Measurements from ENCODE around the gene KIF23.
"Not testable (repeated sequence)": the region's sequence is repeated elsewhere in the genome, so short reads cannot be mapped to it uniquely, and the experiment has no call there.

Gene KIF23

DNA sequence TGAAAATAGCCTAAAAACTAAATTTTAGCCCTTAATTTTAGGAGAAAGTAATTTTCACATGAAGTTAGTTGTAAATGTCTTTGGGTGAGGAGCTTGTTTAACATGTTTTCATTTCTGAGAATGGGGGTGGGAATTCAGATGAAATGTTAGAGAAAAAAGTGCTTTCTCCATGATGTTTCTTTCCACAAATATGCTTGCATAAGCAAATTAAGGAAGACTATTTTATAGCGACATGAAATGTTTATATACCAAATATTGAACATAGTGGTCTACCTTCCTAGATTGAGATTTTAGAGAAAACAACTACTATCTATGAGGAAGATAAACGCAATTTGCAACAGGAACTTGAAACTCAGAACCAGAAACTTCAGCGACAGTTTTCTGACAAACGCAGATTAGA is 25.5 kb downstream of the KIF23 start:
- DNase-seq: no peak

DNA sequence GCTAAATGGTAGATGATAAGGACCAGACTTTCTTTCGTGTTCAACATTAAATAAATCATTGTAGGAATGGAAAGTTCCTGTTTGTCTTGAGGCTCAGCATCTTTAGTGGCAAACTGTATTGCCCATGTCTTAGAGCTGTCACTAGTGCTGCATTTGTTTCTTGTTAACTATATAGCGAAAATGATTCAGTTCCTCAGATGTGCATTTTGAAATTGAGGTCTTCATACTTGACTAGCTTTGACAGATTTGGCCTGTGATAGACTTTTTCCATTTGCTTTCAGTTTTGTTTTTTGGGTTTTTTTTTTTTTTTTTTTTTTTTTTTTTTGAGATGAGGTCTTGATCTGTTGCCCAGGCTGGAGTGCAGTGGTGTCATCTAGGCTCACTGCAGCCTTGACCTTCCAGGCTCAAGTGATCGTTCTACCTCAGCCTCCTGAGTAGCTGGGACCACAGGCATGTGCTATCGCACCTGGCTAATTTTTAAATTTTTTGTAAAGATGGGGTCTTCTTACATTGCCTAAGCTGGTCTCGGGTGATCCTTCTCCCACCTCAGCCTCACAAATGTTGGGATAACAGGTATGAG is 29.0 kb downstream of the KIF23 start:
- no peak for DNase-seq

DNA sequence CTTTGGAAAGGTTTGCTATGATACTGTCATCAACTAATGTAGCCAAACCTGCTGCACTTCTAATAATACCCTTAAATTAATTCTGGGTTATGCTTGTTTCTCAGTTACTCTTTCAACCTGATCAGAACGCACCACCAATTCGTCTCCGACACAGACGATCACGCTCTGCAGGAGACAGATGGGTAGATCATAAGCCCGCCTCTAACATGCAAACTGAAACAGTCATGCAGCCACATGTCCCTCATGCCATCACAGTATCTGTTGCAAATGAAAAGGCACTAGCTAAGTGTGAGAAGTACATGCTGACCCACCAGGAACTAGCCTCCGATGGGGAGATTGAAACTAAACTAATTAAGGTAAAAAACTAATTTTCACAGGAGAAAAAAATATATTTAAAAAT is 30.5 kb downstream of the KIF23 start:
- no peak for DNase-seq

DNA sequence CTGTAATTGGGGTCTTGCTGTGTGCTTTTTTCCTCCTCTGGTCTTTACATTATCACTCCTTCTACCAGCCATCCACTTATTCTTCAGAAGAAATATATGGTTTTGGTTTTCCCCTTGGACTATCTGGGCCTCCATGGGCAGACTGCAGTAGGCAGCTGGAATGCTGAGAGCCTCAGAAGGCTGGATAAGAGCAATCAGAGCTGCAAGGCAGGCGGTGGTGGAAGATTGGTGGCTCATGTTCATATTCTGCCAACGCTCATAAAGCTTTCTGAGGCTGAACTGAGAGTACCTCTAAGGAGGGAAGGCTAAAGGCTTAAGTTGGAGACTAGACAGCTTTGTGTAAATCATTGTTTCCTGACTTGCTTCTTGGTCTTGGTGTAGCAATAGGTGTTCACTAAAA is 32.8 kb downstream of the KIF23 start:
- DNase-seq: no peak

DNA sequence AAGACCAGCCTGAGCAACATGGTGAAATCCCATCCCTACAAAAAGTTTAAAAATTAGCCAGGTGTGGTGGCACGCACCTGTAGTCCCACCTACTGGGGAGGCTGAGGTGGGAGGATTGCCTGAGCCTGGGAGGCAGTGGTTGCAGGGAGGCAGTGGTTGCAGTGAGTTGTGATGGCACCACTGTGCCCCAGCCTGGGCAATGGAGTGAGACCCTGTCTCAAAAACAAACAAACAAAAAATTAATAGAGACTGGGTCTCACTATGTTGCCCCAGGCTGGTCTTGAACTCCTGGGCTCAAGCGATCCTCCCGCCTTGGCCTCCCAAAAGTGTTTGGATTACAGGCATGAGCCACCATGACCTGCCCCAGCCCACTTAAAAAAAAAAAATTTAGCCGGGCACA is 36.1 kb downstream of the KIF23 start:
- not testable (repeated sequence) for DNase-seq

DNA sequence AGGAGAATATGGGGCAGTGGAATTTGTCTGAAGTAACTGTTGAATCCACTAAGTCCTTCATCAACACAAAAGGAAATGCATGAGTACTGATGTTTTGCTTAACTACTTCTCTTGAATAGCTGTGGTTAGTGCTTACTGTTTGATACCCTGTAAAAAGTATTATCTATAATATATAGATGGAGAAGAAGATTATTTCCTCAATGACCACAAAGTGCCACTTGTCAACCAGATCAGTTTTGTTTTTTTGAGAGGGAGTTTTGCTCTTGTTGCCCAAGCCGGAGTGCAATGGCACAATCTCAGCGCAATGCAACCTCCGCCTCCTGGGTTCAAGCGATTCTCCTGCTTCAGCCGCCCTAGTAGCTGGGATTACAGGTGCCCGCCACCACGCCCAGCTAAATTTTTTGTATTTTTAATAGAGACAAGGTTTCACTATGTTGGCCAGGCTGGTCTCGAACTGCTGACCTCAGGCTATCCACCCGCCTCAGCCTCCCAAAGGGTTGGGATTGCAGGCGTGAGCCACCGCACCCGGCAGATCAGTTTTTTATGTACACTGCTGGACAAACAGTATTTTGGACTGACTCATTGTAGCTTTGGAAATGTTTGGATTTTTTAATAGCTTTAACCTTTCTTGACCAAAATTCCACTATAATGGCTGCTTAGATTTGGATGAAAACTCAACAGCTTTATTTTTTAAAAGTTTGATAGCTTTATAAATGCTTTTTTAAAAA is 37.0 kb downstream of the KIF23 start:
- DNase-seq: no peak

DNA sequence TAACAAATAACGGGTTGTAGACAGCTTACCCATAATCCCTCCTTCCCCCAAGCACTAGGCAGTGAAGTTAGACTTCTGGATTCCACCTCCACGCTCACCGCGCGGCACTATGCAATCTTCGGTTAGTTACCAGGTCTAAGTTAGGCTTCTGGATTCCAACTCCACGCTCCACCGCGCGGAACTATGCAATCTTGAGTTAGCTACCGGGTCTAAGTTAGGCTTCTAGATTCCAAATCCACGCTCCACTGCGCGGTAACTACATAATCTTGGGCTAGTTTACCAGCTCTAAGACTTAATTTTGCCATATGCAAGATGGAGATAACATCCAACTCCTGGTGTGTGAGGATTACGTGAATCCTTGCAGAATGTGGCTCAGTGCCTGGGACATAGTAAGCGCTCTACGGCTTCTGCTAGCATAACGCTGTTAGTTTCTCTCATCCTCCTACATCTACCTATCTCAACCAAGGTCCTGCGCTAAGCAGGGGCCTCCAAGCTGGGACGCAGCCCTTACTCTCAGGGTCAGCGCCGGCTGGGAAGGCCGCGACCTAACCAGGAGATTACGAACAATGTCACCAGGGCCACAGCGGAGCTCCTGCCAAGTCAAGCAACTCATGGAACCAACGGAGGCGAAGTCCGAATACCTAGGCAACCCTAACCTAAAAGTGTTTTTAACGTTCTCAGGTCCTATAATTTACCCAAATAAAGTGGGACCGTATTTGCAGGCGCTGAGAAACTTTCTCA is 38.0 kb downstream of the KIF23 start:
- DNase-seq: no peak

DNA sequence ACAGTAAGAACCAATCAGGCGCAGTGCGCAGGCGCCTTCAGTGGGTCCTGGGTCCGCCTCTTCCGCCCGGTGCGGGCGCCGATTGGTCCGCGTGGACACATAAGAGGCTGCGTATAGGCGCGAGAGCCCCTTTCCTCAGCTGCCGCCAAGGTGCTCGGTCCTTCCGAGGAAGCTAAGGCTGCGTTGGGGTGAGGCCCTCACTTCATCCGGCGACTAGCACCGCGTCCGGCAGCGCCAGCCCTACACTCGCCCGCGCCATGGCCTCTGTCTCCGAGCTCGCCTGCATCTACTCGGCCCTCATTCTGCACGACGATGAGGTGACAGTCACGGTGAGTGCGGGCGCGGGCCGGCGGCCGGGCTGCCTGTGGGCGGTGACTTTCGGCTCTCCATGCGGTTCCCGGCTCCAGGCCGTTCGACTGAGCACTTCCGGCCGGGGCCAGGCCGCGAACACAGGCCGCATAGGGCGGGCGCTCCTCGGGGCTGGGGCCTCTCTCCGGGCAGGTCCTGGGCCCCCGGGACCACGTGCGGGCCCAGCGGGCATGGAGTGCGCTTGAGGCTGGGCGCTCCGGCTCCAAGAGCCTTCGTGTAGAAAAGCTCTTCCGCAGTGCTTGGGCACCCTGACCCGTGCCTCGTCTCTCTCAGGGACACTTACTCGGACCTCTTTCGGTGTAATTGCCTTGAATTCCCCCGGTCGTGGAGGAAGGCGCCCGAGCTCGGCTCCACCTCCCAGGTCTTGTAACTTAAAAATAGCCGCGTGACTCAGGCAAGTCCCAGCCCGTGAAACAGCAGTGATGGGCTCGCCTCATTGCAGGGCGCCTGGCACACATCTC is 38.8 kb downstream of the KIF23 start, which contains the start of gene RPLP1:
Gene RPLP1 (plus strand): TSS at position 127 of the 830 bp plus-strand sequence. CDS start 131 bp downstream, at position 258.
- peak; percentile 72 for DNase-seq

DNA sequence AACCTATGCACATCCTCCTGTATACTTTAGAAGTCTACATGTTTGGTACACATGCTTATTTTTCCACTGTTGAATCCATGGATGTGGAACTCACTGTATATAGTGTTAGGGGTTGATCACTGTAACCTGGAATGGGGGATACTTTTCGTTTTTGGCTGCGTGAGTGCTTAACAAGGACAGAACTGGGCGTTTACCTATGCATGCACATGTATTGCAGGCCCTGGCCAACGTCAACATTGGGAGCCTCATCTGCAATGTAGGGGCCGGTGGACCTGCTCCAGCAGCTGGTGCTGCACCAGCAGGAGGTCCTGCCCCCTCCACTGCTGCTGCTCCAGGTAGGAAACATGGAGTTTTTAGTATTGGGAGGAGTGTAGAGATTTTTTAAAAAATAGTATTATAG is 40.8 kb downstream of the KIF23 start:
- DNase-seq: no peak

DNA sequence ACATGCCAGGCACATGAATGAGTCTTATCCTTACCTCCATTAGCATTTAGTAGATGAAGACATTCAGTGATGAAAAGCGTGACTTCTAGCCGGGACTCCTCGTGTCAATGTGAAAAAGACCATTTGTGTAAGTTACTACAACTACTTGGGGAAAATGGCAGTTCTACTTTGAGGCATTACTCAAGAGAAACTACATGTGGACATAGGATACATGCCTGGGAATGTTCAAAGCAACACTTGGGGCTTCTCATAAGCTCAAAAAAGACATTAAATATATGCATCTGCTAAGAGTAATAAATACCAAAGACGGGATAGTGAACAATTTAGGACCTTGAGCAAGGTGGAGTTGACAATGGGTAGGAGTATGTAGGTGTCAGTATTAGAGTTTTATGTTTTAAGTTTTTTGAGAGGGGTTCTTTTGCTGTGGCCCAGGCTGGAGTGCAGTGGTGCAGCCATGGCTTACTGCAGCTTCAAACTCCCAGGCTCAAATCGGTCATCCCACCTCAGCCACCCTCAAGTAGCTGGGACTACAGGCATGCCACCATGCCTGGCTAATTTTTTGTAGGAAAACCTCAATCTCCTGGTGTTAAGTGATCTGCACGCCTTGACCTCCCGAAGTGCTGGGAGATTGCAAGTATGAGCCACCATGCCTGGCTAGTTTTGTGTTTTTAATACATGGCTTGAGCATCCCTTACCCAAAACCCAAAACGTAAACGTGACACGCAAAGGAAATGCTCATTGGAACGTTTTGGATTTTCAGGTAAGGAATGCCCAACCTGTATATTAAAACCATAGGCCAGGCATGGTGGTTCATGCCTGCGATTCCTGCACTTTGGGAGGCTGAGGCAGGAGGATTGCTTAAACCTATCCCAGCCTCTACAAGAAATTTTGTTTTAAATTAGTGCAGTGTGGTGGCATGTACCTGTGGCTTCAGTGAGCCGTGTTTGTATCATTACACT is 42.3 kb downstream of the KIF23 start:
- DNase-seq: no peak

DNA sequence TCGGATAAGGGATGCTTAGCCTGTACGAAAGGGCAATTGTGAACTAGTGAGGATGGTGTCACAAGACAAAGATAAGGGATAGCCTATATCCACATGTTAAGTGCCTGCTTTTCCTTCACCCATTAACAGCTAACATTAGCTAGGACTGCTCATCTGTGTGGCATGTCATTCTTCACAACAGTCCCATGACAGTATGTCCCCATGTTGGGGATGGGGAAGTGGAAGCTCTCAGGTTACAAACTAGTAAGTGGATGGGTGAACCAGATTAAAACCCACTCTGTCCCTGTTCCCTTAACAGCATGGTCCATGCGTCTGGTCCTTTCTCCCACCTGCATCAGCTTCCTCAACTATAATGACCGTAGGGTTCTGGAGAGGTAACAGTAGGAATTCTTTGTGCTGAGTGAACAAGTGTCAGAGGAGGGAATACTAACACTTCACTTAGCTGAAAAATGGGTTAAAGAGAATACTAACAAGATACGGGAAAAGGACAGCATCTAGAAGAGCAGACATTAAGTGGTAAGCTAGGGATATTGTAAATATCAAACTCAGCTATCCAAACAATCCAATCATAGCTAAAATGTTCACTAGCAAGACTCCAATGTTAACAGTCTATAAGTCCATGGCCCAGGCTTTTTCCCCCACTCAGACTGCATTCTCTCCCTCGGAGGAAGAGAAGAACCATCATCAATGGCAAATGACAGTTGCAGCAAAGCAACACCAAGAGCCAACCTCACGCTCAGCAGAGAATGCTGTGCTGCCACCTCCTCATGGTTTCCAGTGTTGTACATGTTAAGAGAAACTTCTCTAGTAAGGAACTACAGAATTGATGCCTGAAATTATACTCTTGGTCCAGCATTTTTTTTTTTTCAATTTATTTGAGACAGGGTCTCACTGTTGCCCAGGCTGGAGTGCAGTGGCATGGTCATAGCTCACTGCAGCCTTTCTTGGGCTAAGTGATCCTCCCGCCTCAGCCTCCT is 43.4 kb downstream of the KIF23 start:
- no peak for DNase-seq

DNA sequence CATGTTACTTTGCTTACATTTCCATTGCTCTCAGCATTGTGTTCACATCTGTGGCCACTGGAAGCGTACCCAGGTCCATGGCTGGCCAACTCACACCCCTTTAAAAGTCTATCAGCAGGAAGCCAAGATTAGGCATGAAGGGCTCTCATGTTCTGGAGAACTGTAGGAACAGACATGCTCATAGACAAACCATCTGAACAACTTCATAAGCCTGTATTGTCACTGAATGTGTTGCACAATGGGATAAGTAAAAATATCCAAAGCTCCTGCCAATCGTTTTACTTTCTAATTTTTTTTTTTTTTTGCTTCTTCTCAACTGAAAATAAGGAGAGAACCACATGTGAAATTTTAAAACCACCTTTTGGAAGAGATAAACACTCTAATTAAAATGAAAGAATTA is 44.9 kb downstream of the KIF23 start:
- DNase-seq: no peak

DNA sequence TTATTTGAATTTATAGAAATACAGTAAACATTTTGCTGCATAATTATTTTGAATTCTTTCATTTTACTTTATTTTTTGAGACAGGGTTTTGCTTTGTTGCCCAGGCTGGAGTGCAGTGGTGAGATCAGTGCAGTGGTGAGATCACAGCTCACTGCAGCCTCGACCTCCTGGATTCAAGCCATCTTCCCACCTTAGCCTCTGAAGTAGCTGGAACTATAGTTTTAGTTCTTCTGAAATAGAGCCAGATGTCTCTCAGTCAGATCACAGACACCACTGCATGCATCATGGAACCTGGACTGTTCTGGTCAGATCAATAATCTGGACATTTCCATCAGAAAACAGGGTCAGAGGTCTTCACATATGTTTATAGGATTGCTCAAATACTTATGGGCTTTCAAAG is 46.3 kb downstream of the KIF23 start:
- no peak for DNase-seq

DNA sequence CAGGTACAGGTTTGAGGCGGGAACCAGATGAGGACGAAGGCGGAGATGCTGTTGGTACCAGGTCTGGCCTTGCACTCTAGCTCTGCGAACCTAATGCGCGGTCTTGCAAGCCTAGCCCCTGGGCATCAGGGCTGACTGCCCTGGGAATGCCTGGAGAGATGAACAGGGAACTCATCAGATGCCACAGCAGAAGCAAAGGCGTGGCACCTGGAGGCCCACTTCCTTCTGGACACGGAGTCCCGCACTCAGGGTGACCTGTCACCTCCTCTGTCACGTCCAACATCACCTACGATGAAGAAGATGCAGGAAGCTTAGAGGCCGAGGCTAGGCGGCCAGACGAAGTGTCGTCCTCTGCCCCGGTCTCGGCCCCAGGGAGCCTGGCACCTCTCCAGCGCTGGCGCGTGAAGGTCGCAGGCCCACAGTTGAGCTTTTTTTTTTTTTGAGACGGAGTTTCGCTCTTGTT is 47.9 kb downstream of the KIF23 start:
- DNase-seq: no peak

DNA sequence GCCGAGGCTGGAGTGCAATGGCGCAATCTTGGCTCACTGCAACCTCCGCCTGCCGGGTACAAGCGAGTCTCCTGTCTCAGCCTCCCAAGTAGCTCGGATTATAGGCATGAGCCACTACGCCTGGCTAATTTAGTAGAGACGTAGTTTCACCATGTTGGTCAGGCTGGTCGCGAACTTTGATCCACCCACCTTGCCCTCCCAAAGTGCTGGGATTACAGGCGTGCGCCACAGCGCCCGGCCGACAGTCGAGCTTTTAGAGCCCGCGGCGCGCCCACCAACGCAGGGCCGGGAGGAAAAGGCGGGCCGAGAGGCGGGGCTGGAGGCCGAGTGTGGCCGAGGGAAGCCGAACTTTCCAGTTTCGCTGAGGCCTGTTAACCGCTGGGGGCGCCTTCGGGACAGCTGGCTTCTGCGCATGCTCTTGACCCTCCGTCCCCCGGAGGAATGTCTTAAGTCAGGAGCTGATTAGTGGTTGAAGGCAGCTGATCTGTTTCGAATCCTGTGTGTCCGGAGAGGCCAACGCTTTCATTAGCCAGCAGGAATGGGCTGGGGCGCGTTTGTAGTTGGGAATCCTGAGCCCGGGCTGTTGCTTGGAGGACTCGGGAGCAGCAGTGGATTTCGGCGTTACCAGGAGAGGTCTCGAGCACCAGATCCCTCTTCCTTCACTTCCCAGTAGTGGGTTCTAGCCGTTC is 48.5 kb downstream of the KIF23 start:
- DNase-seq: peak; percentile 78

DNA sequence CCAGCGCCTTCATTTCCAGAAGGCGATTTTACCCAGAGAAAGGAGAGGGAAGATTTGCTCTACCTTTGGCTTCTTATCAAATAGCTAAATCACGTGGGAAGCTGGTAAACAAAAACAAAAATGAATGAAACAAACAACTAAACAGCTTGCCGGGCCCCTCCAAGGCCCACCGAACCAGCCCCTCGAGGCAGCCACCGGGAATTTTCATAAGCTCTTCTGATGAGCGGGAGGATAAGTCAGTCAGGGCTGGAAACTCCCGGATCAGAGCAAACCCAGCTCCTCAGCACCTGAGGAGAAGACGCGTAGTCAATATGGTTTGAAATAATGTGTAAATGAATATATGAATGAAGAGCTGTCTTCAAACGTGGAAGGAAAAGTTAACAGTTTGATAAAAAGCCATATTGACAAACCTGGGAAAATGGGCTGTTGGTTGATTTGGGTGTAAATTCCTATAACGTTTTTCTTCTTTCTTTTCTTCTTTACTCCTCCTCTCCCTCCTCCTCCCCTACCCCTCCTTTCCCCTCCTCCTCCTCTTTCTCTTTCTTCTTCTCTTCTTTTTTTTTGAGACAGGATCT is 49.1 kb downstream of the KIF23 start:
- no peak for DNase-seq

DNA sequence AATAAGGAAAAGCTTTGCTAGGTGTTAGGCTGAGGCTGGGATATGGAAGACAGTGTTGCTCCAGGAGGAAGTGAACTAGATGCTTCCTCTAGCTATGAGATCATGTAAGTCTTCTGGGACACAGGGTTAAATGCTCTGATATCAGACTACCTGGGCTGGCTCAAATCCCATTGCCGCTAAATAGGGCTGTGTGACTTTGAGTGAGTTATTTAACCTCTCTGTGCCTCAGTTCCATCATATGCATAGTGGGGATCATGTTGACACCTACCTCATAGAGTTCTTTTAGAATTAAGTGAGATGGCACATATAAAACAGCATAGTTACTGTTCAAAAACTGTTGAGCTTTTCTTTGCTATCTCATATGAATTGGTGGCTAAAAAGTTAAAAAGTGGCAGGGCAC is 51.1 kb downstream of the KIF23 start:
- no peak for DNase-seq

DNA sequence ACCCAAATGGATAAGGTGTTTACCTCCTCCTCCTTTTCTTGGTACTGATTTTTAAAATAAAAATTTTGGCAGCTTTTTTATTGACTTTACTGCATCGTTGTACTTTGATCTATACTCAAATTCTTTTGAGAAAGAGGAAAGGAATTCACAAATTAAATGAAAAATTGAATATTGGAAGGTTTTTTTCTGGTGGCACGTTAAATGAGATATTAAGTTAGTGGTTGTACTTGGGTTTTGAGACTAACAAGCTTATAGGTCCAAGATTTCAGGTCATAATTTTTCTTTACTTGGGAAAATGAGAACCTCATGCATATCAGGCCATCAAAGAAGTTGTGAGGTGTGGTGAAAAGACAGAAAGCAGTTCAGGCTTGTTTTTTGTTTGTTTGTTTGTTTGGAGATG is 52.6 kb downstream of the KIF23 start:
- DNase-seq: no peak

DNA sequence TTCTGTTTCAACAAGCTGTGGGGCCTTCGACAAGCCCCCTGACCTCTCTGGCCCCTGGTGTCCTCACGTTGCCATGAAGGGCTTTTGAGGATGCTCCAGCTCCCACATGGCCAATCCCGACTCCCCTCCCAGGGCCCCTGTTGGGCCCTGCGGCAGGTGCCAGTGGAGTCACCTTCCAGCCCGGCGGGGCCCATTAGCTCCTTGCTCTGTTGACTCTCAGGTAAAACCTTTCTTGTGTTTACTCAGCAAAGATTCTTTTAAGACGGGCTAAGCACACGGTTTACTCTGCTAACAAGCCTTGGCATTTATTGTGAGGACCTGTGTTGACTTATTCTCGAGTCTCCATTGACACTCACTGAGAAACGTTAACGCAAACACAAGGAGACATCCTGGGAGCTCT is 53.5 kb downstream of the KIF23 start:
- no peak for DNase-seq

Data from NCI-H2107 (cell line).